SIG-M5 treated with dmso at 0.1 percent for 504 hours (cell line): ENCODE results near the gene EPHA5.
"Not testable (repeated sequence)": the region's sequence is repeated elsewhere in the genome, so short reads cannot be mapped to it uniquely, and the experiment has no call there.

Experiments used
- DNase-seq: peaks from one replicate; lab custom pipeline; 2025; ENCODE audit not compliant: unreplicated experiment; lab: John Stamatoyannopoulos, UW

EPHA5 gene

GRCh38 chr4:65383589-65384305 is 286.5 kb downstream of the EPHA5 start:
- no peak for DNase-seq

- DNase-seq, result no peak
These were observed 288.6 kb downstream of the EPHA5 start for GRCh38 chr4:65381648-65382047.

GRCh38 chr4:65370709-65371108 is 299.6 kb downstream of the EPHA5 start:
- DNase-seq, result no peak

DNA sequence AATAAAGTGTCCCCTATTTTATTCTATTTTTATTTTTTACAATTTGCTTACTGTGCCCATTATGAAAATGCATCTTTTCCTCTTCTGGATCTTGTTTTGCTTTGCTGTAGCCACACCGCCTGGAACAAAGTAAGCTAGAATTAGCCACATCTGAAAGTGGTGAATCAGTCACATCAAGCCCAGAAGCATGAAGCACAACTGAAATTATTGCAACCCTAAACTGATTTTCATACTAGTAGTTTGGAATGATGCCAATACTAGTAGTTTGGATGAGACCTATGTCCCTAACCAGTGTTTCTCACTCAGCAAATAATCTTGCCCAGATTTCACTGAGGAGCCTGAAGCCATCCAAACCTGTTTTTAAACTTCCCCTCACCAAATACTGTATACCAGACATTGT is 303.0 kb downstream of the EPHA5 start:
- no peak for DNase-seq

DNA sequence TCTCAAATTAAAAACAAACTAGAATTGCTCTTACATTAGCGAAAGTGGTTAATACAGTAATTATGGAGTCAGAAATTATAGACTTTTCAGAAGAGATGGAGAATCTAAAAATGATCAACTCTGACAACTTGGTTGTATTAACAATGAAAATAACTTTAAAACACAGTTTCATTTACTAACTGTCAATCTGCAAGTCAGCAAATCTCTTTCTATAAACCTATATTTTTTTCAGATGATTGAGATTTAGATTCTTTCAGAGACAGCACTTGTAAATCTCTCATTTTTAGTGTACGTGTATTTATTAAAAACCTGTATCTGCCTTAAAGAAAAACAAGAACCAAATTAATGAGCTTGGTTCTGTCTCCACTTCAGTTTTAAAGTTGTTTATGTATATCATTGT is 311.4 kb downstream of the EPHA5 start:
- no peak for DNase-seq

- DNase-seq, result no peak
These were observed 317.2 kb downstream of the EPHA5 start for GRCh38 chr4:65353098-65353497.

DNA sequence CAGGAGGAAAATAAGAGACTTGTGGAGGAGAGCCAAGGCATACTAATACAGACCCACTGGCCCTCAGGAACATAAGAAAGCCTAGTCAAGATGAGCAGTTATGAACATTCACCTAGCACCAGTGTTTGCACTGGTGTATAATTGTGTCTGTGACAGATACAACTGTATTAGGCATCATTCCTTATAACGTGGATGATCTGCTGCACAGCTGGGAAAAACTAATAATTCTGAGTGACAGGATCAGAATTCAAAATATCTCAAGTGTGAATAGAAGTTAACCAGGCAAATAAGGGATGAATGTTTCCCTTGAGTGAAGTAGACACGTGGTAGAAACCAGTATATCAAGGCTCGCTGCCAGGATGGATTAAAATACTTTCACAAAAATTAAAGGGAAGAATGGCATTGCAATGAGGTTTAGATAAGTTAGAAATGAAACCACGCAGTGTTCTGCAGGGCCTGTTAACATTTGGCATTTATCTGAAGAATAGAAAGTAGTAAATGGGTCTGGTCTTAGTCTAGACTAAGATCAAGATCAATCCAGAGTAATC is 325.9 kb downstream of the EPHA5 start:
- DNase-seq, result no peak

- DNase-seq, result no peak
These were observed 326.9 kb downstream of the EPHA5 start for GRCh38 chr4:65343342-65343741.

DNA sequence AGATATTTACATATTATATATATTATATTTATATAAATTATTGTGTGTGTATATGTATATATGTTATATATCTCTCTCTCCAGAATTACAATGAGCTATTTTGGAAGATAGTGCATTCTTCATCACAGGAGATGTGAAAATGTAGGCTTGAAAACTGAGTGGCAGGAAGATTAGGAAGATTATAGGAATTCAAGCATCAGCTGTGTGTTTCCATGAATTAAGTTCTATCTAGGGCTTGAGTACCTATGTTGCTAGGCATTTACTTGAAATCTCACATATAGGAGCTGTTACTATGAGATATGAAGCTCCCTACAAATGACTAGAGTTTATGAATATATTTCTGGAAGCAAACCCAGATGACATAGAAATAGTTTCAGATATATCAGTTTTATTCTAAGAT is 328.7 kb downstream of the EPHA5 start:
- DNase-seq, result no peak

DNA sequence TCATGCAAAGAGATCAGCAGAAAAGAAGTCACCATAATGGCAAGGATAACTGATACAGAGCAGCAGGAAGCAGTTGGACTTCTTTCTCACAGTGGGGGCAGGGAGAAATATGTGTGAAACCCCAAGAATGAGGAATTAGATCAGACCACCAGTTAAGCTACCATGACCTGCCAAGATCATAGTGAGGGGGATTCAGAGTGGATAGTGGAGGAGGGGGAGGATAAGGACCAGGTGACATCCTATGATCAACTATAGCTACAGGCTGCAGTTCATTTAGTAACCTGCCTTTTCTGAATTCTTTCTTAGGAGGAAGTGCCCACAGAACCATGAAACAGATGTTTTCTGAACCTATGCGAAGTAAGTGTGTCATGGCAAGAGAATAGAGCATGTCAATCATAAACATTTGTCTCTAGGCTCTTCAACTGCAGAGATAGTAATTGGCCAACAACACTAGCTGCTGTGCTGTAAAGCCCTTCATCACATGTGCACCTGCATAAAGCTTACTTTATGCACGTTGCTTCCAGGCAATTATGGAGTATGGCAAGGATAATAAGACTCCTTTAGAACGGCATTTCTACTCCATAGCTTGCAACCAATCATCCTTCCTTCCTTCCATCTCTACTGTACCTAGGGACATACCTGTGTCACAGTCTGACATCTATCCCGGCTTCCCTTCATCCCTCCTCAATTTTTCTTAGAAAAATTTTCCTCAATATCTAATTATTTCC is 329.7 kb downstream of the EPHA5 start:
- DNase-seq, result no peak

DNA sequence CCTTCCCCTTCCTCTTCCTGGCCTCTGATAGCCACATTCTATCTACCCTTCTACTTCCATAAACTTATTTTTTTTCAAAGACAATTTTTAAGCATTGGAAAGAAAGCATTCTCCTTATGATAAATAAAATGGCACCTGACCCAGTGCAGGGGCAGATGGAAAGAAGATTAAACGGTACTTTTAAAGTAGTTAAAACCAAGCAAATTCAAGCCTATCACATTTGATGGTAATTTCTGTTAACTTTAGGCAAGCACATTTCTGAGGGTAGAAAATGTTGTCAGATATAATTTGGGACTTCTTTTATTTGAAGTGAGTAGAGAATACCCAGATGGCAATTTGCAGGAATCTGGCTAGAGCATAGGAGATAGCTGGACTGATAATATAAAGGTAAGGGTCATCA is 332.9 kb downstream of the EPHA5 start:
- DNase-seq, result no peak

DNA sequence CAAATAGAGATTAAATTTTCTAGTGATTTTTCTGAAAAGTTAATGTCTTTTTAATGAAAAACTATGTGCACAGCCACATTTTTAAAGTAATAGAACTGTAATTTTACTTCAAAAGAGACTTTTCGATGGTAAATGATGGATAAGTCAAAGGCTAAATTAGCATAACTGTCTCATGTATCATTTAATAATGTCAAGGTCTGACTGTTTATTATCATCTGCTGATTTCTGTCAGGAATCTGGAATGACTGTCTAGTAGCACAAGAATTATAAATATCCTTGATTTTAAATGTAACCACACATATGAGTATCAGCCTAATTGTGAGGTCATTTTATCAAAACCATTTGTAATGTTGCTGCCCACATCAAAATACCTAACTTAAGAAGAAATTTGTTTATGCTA is 333.8 kb downstream of the EPHA5 start:
- DNase-seq, result no peak

GRCh38 chr4:65316534-65316933 is 353.8 kb downstream of the EPHA5 start:
- no peak for DNase-seq

DNA sequence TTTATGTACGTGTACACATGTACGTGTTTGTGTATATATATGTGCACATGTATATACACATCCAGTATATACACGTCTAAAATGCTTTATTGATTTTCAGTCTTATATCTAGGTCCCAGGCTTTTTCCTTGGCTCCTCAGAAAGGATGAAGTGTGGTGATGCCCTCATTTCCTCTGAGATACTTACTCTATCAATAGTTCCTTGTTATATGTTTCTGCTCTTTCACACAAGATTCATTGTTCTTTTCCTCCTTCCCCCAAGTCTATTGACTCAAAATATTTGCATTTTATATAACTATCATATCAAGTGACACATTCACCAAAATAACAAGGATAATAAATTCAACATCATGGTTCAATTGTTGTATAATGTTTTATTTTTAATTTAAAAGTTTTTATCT is 359.2 kb downstream of the EPHA5 start:
- no peak for DNase-seq

DNA sequence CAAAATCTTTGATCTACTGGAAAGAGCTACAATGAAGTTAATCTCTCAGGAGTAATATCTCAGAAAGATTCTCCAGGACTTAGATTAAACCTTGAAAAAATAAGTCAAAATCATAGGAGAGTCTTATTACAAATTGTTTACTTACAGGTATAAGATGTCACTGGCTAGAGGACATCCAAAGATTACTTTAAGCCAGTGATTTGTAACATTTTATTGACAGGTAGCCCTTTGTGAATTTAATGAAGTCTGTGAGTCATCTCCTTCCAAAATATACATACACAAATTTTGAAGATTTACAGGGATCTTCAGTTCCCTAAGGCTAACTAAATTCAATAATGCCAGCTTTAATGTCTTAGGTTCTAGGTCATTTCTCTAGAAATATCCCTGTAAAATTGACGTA is 359.7 kb downstream of the EPHA5 start:
- DNase-seq, result no peak

DNA sequence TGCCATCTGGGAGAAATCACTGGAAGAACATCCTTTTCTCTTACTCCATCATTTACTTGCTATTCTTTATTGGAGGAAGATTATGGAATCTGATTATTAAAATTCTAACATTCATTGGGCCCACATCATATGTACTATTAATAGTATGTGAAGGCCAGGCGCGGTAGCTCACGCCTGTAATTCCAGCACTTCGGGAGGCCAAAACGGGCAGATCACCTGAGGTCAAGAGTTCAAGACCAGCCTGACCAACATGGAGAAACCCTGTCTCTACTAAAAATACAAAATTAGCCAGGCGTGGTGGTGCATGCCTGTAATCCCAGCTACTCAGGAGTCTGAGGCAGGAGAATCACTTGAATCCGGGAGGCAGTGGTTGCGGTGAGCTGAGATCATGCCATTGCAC is 361.7 kb downstream of the EPHA5 start:
- DNase-seq, result not testable (repeated sequence)

- no peak for DNase-seq
These were observed 368.1 kb downstream of the EPHA5 start for GRCh38 chr4:65302145-65302544.

GRCh38 chr4:65296246-65296645 is 374.0 kb downstream of the EPHA5 start:
- DNase-seq, result no peak

GRCh38 chr4:65287071-65287470 is 383.2 kb downstream of the EPHA5 start:
- no peak for DNase-seq
